ENCODE data around the gene SNU13. TPM values are rescaled to one million over a fixed set of nuclear protein-coding genes. Genes with fewer than 3 reads are reported as not detected.

SNU13 gene
- total RNA-seq, 4 donors from 2014 or later = 127 to 194 (median 176) TPM

- Histone ChIP-seq H3K27me3 (no peaks in the 10 kb centered on the region), H3K27ac (no peak overlapping the region), H3K9me3 (no peaks in the 10 kb centered on the region), H3K4me3 (replicated peaks in 1 of 3) (no peak overlapping the region), H3K4me1 (no peaks in the 10 kb centered on the region), H3K36me3 (peaks cover 92 to 93% of the 10 kb centered on the region in 2 donors)
- DNase-seq = no peak
- 96 to 98% methylated on average over 6 of the region's 6 CpGs for WGBS, 2 donors
- intact Hi-C loops (cut with DNase I) = no loop called here
- TF ChIP-seq CTCF (IDR thresholded peaks at IDR 0.05) (no peak), POLR2A (IDR thresholded peaks at IDR 0.05) (no peak)
These were observed 31.0 kb downstream of the SNU13 start for GRCh38 chr22:41657709-41658108.

- H3K4me3 ChIP-seq (replicated peaks in 1 of 3) = no peak overlapping the region
- DNase-seq = no peak
- peaks cover 91 to 94% of the 10 kb centered on the region in 2 donors for H3K36me3 ChIP-seq
- no peaks in the 10 kb centered on the region for H3K4me1 ChIP-seq
- TF ChIP-seq POLR2A (IDR thresholded peaks at IDR 0.05) = no peak
- no peak for TF ChIP-seq CTCF (IDR thresholded peaks at IDR 0.05)
- H3K27ac ChIP-seq = no peak overlapping the region
- intact Hi-C loops (cut with DNase I) = no loop called here
- H3K27me3 ChIP-seq = no peaks in the 10 kb centered on the region
- 84 to 89% methylated on average over 5 of the region's 5 CpGs for WGBS, 2 donors
- no peaks in the 10 kb centered on the region for H3K9me3 ChIP-seq
These were observed 32.1 kb downstream of the SNU13 start for GRCh38 chr22:41656556-41656955.

GRCh38 chr22:41654322-41654721, 34.3 kb downstream of the SNU13 start:
- DNase-seq = no peak
- Histone ChIP-seq H3K27ac (no peak overlapping the region), H3K27me3 (no peaks in the 10 kb centered on the region), H3K4me3 (replicated peaks in 1 of 3) (no peak overlapping the region), H3K4me1 (no peaks in the 10 kb centered on the region), H3K36me3 (peaks cover 92 to 96% of the 10 kb centered on the region in 2 donors), H3K9me3 (no peaks in the 10 kb centered on the region)
- TF ChIP-seq CTCF (IDR thresholded peaks at IDR 0.05) (no peak), POLR2A (IDR thresholded peaks at IDR 0.05) (no peak)
- 95 to 97% methylated on average over 3 of the region's 3 CpGs for WGBS, 2 donors
- intact Hi-C loops (cut with DNase I) = no loop called here

GRCh38 chr22:41650821-41651220, 37.8 kb downstream of the SNU13 start:
- Histone ChIP-seq H3K36me3 (peaks cover 81 to 84% of the 10 kb centered on the region in 2 donors), H3K9me3 (no peaks in the 10 kb centered on the region), H3K4me1 (no peaks in the 10 kb centered on the region), H3K4me3 (replicated peaks in 1 of 3) (no peak overlapping the region), H3K27ac (no peak overlapping the region), H3K27me3 (no peaks in the 10 kb centered on the region)
- no peak for TF ChIP-seq CTCF (IDR thresholded peaks at IDR 0.05)
- TF ChIP-seq POLR2A (IDR thresholded peaks at IDR 0.05) = no peak
- intact Hi-C loops (cut with DNase I) = no loop called here
- no peak for DNase-seq
- WGBS, 2 donors = 90 to 95% methylated on average over 11 of the region's 11 CpGs

GRCh38 chr22:41650229-41650628, 38.4 kb downstream of the SNU13 start:
- peaks cover 77 to 78% of the 10 kb centered on the region in 2 donors for H3K36me3 ChIP-seq
- WGBS, 2 donors = 92 to 100% methylated on average over 1 of the region's 1 CpG
- no peak for DNase-seq
- H3K27ac ChIP-seq = no peak overlapping the region
- H3K4me1 ChIP-seq = no peaks in the 10 kb centered on the region
- no peak for TF ChIP-seq CTCF (IDR thresholded peaks at IDR 0.05)
- no peak for TF ChIP-seq POLR2A (IDR thresholded peaks at IDR 0.05)
- H3K4me3 ChIP-seq (replicated peaks in 1 of 3) = no peak overlapping the region
- intact Hi-C loops (cut with DNase I) = no loop called here
- H3K27me3 ChIP-seq = no peaks in the 10 kb centered on the region
- no peaks in the 10 kb centered on the region for H3K9me3 ChIP-seq
